Uterus (tissue), 4 donors: ENCODE data around the gene GPRIN2. TPM values are rescaled to one million over a fixed set of nuclear protein-coding genes. Genes with fewer than 3 reads are reported as not detected.

Experiments used
- DNase-seq, 2 donors: peaks; one replicate each; pipeline ENCODE4 v3.0.0-alpha.2; 2019 to 2020
- H3K27ac ChIP-seq, 2 donors: fragments of 200-600 bp; sonication (generic); 1 replicate in 1 of 2; 2 replicates in 1 of 2; pipeline ENCODE4 v1.5.1; 2016 to 2018
- H3K27me3 ChIP-seq, 2 donors: fragments of 200-600 bp; sonication (generic); one replicate each; pipeline ENCODE4 v1.5.1; 2018 to 2019; ENCODE audit warnings: control low read depth in 1 of 2
- H3K36me3 ChIP-seq, 2 donors: fragments of 200-600 bp; sonication (generic); one replicate each; pipeline ENCODE4 v1.5.1; 2019; ENCODE audit warnings: control low read depth in 1 of 2
- H3K4me1 ChIP-seq, 2 donors: fragments of 200-600 bp; sonication (generic); one replicate each; pipeline ENCODE4 v1.5.1; 2018 to 2019; ENCODE audit warnings: control low read depth in 1 of 2
- H3K4me3 ChIP-seq, 2 donors: fragments of 200-600 bp; sonication (generic); 1 replicate in 1 of 2; 2 replicates in 1 of 2; pipeline ENCODE4 v1.5.1; 2018 to 2019; ENCODE audit warnings: mild to moderate bottlenecking in 1 of 2
- H3K9me3 ChIP-seq, 2 donors: fragments of 200-600 bp; sonication (generic); one replicate each; pipeline ENCODE4 v1.5.1; 2019; ENCODE audit warnings: control low read depth in 1 of 2
- POLR2A ChIP-seq, 2 donors: fragments of 450-650 bp; IDR thresholded peaks; one replicate each; pipeline ENCODE4 v1.6.1; 2016; ENCODE audit warnings: antibody characterized with exemption in 2 of 2, mild to moderate bottlenecking in 1 of 2, moderate library complexity in 1 of 2
- intact Hi-C: fragments of 100-400 bp; cut with DNase I; formaldehyde crosslinking; loops from one replicate; pipeline ENCODE4 v1.15.1; 2023; ENCODE audit warnings: low total_unique reads
- total RNA-seq, 4 donors: library from RNA; depleted of rRNA in 3 of 4; stranded (reverse); fragments of >200 nt in 3 of 4; gene quantifications; one replicate each; pipeline versions ENCODE4 v1.1.0 to v1.2.4, GENCODE V29; 2014 to 2023
- TF ChIP-seq, protein P1 (sequence below), 4 experiments: fragments of 200-600 bp in 2 of 4; fragments of 450-650 bp in 2 of 4; sonication (generic) in 2 of 4; IDR thresholded peaks; one replicate each; pipeline ENCODE4 v1.5.1; 2016 to 2019; ENCODE audit warnings: antibody characterized with exemption in 4 of 4, mild to moderate bottlenecking in 2 of 4, moderate library complexity in 1 of 4
- donor health status: DM: yes; HTN: yes; CAD: no.

Gene GPRIN2
- total RNA-seq, 4 donors from 2014 or later, result 3.5 TPM; not detected in 3

DNA sequence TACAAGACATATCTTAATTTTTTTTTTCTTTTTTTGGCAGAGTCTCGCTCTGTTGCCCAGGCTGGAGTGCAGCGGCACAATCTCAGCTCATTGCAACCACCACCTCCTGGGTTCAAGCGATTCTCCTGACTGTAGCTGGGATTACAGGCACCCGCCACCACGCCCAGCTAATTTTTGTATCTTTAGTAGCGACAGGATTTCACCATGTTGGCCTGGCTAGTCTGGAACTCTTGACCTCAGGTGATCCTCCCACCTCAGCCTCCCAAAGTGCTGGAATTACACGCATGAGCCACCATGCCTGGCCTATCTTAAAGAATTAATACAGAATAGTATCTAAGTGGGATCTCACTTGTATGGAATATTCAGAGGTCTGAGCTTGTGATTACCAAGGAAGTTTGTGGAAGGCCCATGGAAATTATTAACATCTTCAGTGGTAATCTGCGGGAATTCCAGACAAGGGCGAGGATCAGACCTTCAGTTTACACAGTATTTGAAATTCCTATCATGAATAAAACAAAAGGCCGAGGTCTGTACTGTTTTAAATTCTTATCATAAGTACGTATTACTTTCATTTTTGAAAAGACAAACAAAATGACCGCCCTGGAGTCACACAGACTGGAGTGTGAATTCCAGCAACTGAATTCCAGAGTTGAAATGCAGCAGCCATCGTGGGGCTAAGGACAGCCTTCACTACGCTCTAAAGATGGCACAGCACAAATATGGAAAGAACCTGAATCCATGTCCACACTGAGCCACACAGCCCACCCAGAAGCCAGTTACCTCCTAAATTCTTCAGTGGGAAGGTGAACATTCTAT is 16.7 kb downstream of the GPRIN2 start:
- Histone ChIP-seq H3K27ac (no peak overlapping the region), H3K4me1 (no peaks in the 10 kb centered on the region), H3K9me3 (no peaks in the 10 kb centered on the region), H3K27me3 (peaks cover 0 to 3% of the 10 kb centered on the region in 2 donors), H3K36me3 (no peaks in the 10 kb centered on the region), H3K4me3 (no peak overlapping the region)
- TF ChIP-seq POLR2A (IDR thresholded peaks at IDR 0.05), result no peak
- TF ChIP-seq, protein P1, sequence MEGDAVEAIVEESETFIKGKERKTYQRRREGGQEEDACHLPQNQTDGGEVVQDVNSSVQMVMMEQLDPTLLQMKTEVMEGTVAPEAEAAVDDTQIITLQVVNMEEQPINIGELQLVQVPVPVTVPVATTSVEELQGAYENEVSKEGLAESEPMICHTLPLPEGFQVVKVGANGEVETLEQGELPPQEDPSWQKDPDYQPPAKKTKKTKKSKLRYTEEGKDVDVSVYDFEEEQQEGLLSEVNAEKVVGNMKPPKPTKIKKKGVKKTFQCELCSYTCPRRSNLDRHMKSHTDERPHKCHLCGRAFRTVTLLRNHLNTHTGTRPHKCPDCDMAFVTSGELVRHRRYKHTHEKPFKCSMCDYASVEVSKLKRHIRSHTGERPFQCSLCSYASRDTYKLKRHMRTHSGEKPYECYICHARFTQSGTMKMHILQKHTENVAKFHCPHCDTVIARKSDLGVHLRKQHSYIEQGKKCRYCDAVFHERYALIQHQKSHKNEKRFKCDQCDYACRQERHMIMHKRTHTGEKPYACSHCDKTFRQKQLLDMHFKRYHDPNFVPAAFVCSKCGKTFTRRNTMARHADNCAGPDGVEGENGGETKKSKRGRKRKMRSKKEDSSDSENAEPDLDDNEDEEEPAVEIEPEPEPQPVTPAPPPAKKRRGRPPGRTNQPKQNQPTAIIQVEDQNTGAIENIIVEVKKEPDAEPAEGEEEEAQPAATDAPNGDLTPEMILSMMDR (IDR thresholded peaks at IDR 0.05), result no peak
- peak; percentile 1 to 3 for DNase-seq
- intact Hi-C loops, result no loop called here

DNA sequence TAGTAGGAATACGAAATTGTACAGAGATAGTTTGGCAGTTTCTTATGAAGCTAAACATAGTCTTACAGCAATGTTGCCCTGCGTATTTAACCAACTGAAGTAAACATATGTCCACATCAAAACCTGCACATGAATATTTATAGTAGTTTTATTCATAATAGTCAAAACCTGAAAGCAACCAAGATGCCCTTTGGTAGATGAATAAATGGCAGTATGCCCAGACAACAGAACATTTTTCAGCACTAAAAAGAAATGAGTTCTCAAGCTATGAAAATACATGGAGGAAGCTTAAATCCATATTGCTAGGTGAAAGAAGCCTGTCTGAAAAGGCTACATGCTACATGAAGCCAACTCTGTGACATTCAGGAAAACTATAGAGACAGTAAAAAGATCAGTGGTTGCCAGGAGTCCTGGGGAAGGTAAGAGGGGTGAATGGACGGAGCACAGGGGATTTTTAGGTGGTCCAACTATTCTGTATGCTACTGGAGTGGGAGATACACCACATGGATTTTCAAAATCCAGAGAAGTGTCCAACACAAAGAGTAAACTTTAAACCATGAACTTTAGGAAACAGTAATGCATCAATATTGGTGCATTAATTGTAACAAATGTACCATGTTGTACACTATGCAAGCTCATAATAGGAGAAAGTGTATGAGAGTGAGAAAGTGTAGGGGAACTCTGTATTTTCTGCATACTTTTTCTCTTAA is 17.6 kb downstream of the GPRIN2 start:
- no peak overlapping the region for H3K27ac ChIP-seq
- H3K4me3 ChIP-seq, result no peak overlapping the region
- no peaks in the 10 kb centered on the region for H3K36me3 ChIP-seq
- intact Hi-C loops, result no loop called here
- TF ChIP-seq POLR2A (IDR thresholded peaks at IDR 0.05), result no peak
- TF ChIP-seq, protein P1 (IDR thresholded peaks at IDR 0.05), result peak in 1 of 4 experiments; percentile 2
- no peak for DNase-seq
- peaks cover 0 to 3% of the 10 kb centered on the region in 2 donors for H3K27me3 ChIP-seq
- no peaks in the 10 kb centered on the region for H3K4me1 ChIP-seq
- H3K9me3 ChIP-seq, result peaks cover 0 to 3% of the 10 kb centered on the region in 2 donors

DNA sequence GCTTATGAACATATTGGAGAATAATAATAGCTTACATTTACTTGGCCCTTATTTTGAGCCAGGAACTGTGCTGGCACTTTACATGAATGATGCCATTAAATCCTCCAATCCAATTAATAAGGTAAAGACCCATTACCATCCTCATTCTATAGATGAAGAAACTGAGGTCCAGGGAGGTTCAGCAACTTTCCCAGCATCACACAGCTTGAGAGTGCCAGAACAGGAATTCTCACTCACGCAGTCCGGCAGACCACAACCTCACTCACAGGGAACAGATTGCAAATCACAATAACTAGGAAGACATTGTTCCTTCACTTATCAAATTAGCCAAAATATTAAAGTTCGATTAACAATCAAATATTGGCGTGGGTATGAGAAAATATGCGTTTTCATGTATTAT is 18.3 kb downstream of the GPRIN2 start:
- TF ChIP-seq, protein P1 (IDR thresholded peaks at IDR 0.05), result no peak
- TF ChIP-seq POLR2A (IDR thresholded peaks at IDR 0.05), result no peak
- H3K4me1 ChIP-seq, result no peaks in the 10 kb centered on the region
- intact Hi-C loops, result no loop called here
- DNase-seq, result no peak
- H3K27me3 ChIP-seq, result peaks cover 0 to 3% of the 10 kb centered on the region in 2 donors
- H3K4me3 ChIP-seq, result no peak overlapping the region
- no peaks in the 10 kb centered on the region for H3K36me3 ChIP-seq
- H3K27ac ChIP-seq, result no peak overlapping the region
- peaks cover 0 to 4% of the 10 kb centered on the region in 2 donors for H3K9me3 ChIP-seq

DNA sequence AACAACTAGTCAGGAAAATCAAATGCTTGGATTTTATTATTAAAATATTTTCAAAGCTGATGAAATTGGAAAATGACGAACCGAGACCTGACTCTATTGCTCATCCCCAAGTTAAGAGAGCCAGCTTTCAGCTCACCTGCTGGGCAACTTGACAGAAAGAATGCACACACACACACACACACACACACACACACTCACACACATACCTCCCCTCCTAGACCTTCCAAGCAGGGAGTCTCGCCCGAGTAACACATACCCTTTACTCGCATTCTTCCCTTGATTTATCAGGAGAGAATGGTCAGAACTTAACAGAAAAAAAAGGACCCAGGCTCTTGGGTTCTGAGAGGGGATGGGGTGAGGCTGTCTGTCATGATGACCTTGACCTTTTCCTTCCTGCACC is 19.1 kb downstream of the GPRIN2 start:
- Histone ChIP-seq H3K4me1 (no peaks in the 10 kb centered on the region), H3K27ac (no peak overlapping the region), H3K36me3 (no peaks in the 10 kb centered on the region), H3K4me3 (no peak overlapping the region), H3K27me3 (peaks cover 0 to 3% of the 10 kb centered on the region in 2 donors), H3K9me3 (peaks cover 0 to 4% of the 10 kb centered on the region in 2 donors)
- intact Hi-C loops, result no loop called here
- no peak for TF ChIP-seq POLR2A (IDR thresholded peaks at IDR 0.05)
- TF ChIP-seq, protein P1 (IDR thresholded peaks at IDR 0.05), result no peak
- DNase-seq, result no peak

DNA sequence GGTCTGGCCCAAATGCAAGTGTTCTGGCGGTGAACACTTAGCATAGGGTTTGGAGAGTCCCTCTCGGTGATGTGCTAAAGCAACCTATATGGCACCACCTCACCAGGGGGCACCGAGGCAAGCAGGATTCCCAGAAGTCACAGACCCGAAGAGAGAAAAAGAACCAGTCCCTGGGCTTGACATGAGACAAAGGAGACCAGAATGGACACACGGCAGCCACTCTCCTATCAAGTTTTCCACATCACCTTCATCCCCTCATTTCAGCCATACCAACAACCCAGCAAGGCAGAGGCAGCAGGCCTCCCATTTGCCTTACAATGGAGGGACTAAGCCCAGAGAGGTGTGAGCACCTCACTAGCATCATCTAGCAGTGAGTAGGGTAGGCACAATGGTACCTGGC is 19.7 kb downstream of the GPRIN2 start:
- intact Hi-C loops, result no loop called here
- Histone ChIP-seq H3K27me3 (peaks cover 0 to 3% of the 10 kb centered on the region in 2 donors), H3K36me3 (no peaks in the 10 kb centered on the region), H3K9me3 (peaks cover 0 to 4% of the 10 kb centered on the region in 2 donors), H3K27ac (no peak overlapping the region), H3K4me3 (no peak overlapping the region), H3K4me1 (no peaks in the 10 kb centered on the region)
- DNase-seq, result no peak
- no peak for TF ChIP-seq POLR2A (IDR thresholded peaks at IDR 0.05)
- TF ChIP-seq, protein P1 (IDR thresholded peaks at IDR 0.05), result no peak
